Neural crest cell (in vitro differentiated cells): Measurements from ENCODE around the gene HERC3. TPM values are rescaled to one million over a fixed set of nuclear protein-coding genes. Genes with fewer than 3 reads are reported as not detected.

Source experiments
- DNase-seq: peaks from one replicate; pipeline ENCODE4 v3.0.0; 2021; ENCODE audit warnings: low read depth, mixed read lengths, low spot score
- H3K27ac Mint-ChIP-seq: one replicate; pipeline ENCODE4 v1.8.0; 2021; ENCODE audit warnings: mild to moderate bottlenecking, mixed read lengths; ENCODE audit not compliant: unreplicated experiment
- H3K27me3 Mint-ChIP-seq: 2 replicates; pipeline ENCODE4 v1.8.0; 2021; ENCODE audit warnings: low read depth, mild to moderate bottlenecking, mixed read lengths
- H3K36me3 Mint-ChIP-seq: 2 replicates; pipeline ENCODE4 v1.8.0; 2021; ENCODE audit warnings: low read depth, mild to moderate bottlenecking, mixed read lengths
- H3K4me1 Mint-ChIP-seq: 2 replicates; pipeline ENCODE4 v1.8.0; 2021; ENCODE audit warnings: mixed read lengths
- H3K4me3 Mint-ChIP-seq: one replicate; pipeline ENCODE4 v1.8.0; 2021; ENCODE audit warnings: mild to moderate bottlenecking, mixed read lengths
- H3K9me3 Mint-ChIP-seq: 2 replicates; pipeline ENCODE4 v1.8.0; 2021; ENCODE audit warnings: mixed read lengths
- total RNA-seq: library from RNA; stranded (reverse); gene quantifications from 2 replicates; pipeline ENCODE4 v1.2.1, GENCODE V29; 2021
- TF ChIP-seq, protein P1 (sequence below): fragments of 200-600 bp; sonication (generic); conservative IDR thresholded peaks from 2 replicates; pipeline ENCODE4 v1.5.0; 2021; ENCODE audit warnings: antibody characterized with exemption, mild to moderate bottlenecking

Gene HERC3
- total RNA-seq, 1 donor from 2014 or later: 6.5 TPM

DNA sequence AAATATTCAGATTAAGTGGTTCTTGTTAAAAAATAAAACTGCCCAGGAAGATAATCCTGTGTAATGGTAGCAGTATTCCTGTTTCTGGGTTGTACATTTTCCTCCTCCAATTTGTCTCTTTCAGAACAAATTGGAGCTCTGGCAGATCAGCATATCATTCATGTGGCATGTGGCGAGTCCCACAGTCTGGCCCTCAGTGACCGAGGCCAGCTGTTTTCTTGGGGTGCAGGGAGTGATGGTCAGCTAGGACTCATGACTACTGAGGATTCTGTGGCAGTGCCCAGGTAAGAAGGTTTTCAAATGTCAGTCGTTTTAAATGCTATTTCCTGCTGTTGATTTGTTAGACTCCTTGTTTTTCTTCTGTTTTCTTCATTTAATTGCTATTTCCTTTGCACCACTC lies 57.4 kb downstream of the HERC3 start:
- TF ChIP-seq, protein P1, sequence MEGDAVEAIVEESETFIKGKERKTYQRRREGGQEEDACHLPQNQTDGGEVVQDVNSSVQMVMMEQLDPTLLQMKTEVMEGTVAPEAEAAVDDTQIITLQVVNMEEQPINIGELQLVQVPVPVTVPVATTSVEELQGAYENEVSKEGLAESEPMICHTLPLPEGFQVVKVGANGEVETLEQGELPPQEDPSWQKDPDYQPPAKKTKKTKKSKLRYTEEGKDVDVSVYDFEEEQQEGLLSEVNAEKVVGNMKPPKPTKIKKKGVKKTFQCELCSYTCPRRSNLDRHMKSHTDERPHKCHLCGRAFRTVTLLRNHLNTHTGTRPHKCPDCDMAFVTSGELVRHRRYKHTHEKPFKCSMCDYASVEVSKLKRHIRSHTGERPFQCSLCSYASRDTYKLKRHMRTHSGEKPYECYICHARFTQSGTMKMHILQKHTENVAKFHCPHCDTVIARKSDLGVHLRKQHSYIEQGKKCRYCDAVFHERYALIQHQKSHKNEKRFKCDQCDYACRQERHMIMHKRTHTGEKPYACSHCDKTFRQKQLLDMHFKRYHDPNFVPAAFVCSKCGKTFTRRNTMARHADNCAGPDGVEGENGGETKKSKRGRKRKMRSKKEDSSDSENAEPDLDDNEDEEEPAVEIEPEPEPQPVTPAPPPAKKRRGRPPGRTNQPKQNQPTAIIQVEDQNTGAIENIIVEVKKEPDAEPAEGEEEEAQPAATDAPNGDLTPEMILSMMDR: no peak
- DNase-seq: no peak
- Mint-ChIP-seq H3K4me3 (no peak overlapping the region), H3K4me1 (peaks cover 4% of the 10 kb centered on the region), H3K36me3 (peaks cover 3% of the 10 kb centered on the region), H3K27ac (no peak overlapping the region), H3K9me3 (no peaks in the 10 kb centered on the region), H3K27me3 (no peaks in the 10 kb centered on the region)

DNA sequence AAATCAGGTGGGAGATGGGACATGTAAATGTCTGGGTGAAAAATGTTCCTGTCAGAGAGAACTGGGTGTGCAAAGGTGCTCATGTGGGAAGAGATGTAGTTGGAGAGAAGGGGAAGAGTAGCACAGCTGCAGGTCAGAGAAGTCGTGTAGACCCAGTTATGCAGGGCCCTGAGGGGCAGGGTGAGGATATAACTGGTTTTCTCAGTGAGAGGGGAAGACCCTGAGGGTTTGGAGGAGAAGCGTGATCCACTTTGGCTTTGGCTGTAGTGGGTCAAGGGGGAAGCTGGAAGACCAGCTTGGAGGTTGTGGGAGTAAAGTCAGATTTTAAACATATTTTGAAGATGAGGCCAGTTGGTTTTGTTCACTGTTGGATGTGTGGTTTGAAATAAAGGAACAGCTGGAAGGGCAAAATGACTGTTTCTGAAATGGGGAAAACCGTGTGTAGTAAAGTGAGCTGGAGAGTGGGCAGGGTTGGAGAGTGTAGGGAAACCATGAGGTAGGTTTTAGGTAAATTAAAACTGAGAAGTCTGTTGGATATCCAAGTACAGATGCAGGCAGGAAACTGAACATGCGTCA lies 61.2 kb downstream of the HERC3 start:
- no peaks in the 10 kb centered on the region for H3K27me3 Mint-ChIP-seq
- TF ChIP-seq, protein P1: no peak

DNA sequence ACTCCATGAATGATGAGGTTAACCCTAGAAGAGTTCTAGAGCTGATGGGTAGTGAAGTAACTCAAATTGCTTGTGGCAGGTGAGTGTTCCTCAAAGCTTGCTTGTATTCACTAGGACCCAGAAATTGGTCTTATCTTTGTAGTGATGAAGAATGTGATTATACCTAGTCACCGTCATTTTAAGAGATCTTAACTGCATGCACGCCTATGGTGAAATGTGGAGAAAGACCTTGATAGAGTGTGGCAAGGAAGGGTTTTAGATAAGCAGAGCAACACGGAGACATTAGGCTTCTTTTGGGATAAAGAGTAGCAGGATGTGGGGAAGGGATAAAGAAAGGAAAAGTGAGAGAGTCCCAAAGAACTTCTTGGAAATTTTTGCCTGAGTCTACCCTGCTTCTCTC lies 62.9 kb downstream of the HERC3 start:
- no peak for DNase-seq
- Mint-ChIP-seq H3K27ac (no peak overlapping the region), H3K4me3 (no peak overlapping the region), H3K27me3 (no peaks in the 10 kb centered on the region), H3K4me1 (no peaks in the 10 kb centered on the region), H3K9me3 (no peaks in the 10 kb centered on the region), H3K36me3 (peaks cover 9% of the 10 kb centered on the region)
- TF ChIP-seq, protein P1: no peak

More for the DNA sequence above, 61.2 kb downstream of the HERC3 start:
- no peaks in the 10 kb centered on the region for H3K4me1 Mint-ChIP-seq
- no peak for DNase-seq
- H3K27ac Mint-ChIP-seq: no peak overlapping the region
- no peak overlapping the region for H3K4me3 Mint-ChIP-seq
- H3K36me3 Mint-ChIP-seq: peaks cover 12% of the 10 kb centered on the region
- no peaks in the 10 kb centered on the region for H3K9me3 Mint-ChIP-seq

DNA sequence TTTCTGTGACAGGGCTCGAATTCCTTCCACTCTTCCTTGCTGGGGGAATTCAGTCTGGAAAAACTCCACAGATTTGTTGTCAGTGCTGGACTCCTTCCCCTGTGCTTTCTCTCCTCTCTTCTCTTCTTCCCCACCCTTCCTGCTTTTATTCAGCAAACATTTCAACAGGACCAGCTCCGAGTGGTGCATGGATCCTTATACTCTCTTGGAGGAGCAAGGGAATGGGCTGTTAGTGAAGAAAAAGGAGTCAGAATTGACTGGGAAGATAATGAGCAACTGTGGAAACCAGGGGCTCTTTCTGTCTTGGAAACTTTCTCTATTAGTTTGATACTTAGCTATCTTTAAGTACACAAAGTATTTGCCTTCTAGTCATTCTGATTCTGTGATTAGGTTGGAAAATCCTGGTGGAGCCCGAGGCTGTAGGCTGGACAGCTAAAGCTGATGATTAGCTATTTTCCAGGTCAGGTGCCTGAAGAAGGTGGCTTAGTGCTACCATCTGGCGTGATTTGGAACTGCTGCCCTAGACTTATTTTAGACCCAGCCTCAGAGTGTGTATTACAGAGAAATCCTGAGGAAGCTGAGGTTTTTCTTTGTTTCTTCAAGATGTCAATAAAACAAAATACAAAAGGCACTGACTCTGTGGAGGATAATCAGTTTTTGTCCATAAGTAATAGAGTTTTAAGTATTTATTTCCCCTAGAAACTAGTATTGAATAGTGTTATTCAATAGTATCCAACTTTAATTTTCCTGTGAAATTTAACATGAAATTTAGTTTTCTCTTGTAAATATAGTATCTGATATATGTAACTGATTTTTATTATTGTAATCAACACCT lies 67.0 kb downstream of the HERC3 start:
- H3K27ac Mint-ChIP-seq: no peak overlapping the region
- H3K36me3 Mint-ChIP-seq: peaks cover 9% of the 10 kb centered on the region
- H3K4me1 Mint-ChIP-seq: no peaks in the 10 kb centered on the region
- DNase-seq: no peak
- H3K9me3 Mint-ChIP-seq: no peaks in the 10 kb centered on the region
- no peaks in the 10 kb centered on the region for H3K27me3 Mint-ChIP-seq
- no peak overlapping the region for H3K4me3 Mint-ChIP-seq
- TF ChIP-seq, protein P1: peak; percentile 72

DNA sequence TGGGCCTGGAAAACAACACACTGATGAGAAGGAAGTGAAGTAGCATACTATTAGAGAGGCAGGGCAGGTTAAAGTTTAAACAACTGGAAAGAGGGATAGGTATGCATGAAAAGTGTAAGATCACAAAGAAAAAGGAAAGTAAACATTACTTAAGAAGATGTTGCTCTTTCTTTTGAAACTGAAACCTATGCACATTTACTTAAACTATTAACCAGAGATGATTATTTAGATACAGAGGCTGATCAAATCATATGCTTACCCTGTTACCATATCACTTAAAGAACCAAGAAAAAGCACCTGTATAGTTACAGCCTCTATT lies 67.6 kb downstream of the HERC3 start:
- no peak overlapping the region for H3K4me3 Mint-ChIP-seq
- TF ChIP-seq, protein P1: no peak
- peaks cover 9% of the 10 kb centered on the region for H3K36me3 Mint-ChIP-seq
- no peaks in the 10 kb centered on the region for H3K9me3 Mint-ChIP-seq
- no peak for DNase-seq
- no peaks in the 10 kb centered on the region for H3K4me1 Mint-ChIP-seq
- H3K27me3 Mint-ChIP-seq: no peaks in the 10 kb centered on the region
- H3K27ac Mint-ChIP-seq: no peak overlapping the region
